ENCODE measurements around the gene C19orf12.

DNA sequence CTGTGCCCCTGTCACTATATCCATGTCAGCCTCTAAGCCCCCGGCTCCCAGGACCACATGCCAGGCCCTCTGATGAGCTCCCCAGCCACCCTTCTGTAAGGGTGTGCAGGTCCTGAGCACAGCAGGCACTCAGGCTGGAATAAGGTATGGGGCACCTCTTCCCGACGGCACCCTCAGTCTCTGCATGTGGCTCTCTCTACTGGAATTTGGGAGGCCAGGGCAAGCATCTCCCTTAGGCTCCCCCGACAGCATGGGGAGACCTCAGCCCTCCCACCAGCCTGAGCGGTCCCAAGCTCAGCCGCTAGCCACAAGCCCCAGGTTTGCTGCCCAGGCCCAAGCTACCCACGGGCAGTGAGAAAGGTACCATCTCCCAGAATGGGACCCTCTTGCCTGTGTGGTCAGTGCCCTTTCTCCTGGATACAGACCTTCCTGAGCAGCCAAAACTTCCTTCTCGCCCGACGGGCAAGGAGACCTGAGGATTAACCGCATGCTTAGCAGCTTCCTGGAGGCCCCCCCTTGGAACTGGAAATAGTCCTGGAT lies 22.5 kb upstream of the C19orf12 start:
- TF ChIP-seq POLR2A (IDR thresholded peaks at IDR 0.05; ENCODE audit: low read depth, low read length) = no peak
- TF ChIP-seq RAD21 (IDR thresholded peaks at IDR 0.05; ENCODE audit: low read length) = no peak
- TF ChIP-seq, protein P1, sequence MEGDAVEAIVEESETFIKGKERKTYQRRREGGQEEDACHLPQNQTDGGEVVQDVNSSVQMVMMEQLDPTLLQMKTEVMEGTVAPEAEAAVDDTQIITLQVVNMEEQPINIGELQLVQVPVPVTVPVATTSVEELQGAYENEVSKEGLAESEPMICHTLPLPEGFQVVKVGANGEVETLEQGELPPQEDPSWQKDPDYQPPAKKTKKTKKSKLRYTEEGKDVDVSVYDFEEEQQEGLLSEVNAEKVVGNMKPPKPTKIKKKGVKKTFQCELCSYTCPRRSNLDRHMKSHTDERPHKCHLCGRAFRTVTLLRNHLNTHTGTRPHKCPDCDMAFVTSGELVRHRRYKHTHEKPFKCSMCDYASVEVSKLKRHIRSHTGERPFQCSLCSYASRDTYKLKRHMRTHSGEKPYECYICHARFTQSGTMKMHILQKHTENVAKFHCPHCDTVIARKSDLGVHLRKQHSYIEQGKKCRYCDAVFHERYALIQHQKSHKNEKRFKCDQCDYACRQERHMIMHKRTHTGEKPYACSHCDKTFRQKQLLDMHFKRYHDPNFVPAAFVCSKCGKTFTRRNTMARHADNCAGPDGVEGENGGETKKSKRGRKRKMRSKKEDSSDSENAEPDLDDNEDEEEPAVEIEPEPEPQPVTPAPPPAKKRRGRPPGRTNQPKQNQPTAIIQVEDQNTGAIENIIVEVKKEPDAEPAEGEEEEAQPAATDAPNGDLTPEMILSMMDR (conservative IDR thresholded peaks at IDR 0.05; ENCODE audit: low read depth, low read length) = no peak
- TF ChIP-seq CHD1 (IDR thresholded peaks at IDR 0.05; ENCODE audit: low read depth, low read length) = no peak
- TF ChIP-seq, protein P2, sequence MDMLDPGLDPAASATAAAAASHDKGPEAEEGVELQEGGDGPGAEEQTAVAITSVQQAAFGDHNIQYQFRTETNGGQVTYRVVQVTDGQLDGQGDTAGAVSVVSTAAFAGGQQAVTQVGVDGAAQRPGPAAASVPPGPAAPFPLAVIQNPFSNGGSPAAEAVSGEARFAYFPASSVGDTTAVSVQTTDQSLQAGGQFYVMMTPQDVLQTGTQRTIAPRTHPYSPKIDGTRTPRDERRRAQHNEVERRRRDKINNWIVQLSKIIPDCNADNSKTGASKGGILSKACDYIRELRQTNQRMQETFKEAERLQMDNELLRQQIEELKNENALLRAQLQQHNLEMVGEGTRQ (IDR thresholded peaks at IDR 0.05; ENCODE audit: low read depth, low read length) = no peak
- no peak for TF ChIP-seq MAFK (IDR thresholded peaks at IDR 0.05; ENCODE audit: low read depth, low read length)
- no peak for TF ChIP-seq MXI1 (IDR thresholded peaks at IDR 0.05; ENCODE audit: borderline replicate concordance, low read depth, low read length)
- no peak for TF ChIP-seq MAZ (IDR thresholded peaks at IDR 0.05; ENCODE audit: borderline replicate concordance, low read depth, low read length)
- no peak for TF ChIP-seq NFE2L2 (IDR thresholded peaks at IDR 0.05; ENCODE audit: low read depth, low read length)
- no peak for TF ChIP-seq BHLHE40 (IDR thresholded peaks at IDR 0.05; ENCODE audit: low read depth, low read length)
- TF ChIP-seq CEBPB (IDR thresholded peaks at IDR 0.05; ENCODE audit: low read depth, low read length) = no peak
- no peak for TF ChIP-seq RCOR1 (IDR thresholded peaks at IDR 0.05; ENCODE audit: insufficient replicate concordance, low read length)
